ENCODE results near the gene GNAI3. TPM values are rescaled to one million over a fixed set of nuclear protein-coding genes. Genes with fewer than 3 reads are reported as not detected.

Gene GNAI3
- total RNA-seq, 4 donors from 2014 or later = 7.4 to 9.8 (median 8.3) TPM

- ATAC-seq (ENCODE audit: low FRiP score) = no peak
- no peak for TF ChIP-seq CTCF (IDR thresholded peaks at IDR 0.05)
Measured at GRCh38 chr1:109503935-109504334, 44.5 kb upstream of the GNAI3 start.

GRCh38 chr1:109504974-109505373 lies 43.4 kb upstream of the GNAI3 start:
- no peak for TF ChIP-seq CTCF (IDR thresholded peaks at IDR 0.05)
- ATAC-seq (ENCODE audit: low FRiP score) (no peak), DNase-seq (ENCODE audit: low spot score) (no peak)

More at GRCh38 chr1:109503935-109504334, 44.5 kb upstream of the GNAI3 start:
- no peak for DNase-seq (ENCODE audit: low spot score)

- no peak for TF ChIP-seq CTCF (IDR thresholded peaks at IDR 0.05)
- no peak for ATAC-seq (ENCODE audit: low FRiP score)
- no peak for DNase-seq (ENCODE audit: low spot score)
Measured at GRCh38 chr1:109508001-109508872, 40.2 kb upstream of the GNAI3 start.

- TF ChIP-seq CTCF (IDR thresholded peaks at IDR 0.05) = no peak
- ATAC-seq (ENCODE audit: low FRiP score) (no peak), DNase-seq (ENCODE audit: low spot score) (no peak)
Measured at GRCh38 chr1:109508873-109509175, 39.6 kb upstream of the GNAI3 start.

- peak; percentile 81 for ATAC-seq (ENCODE audit: low FRiP score)
- DNase-seq (ENCODE audit: low spot score) = no peak
- TF ChIP-seq CTCF (IDR thresholded peaks at IDR 0.05) = no peak
Measured at GRCh38 chr1:109509176-109510134, 39.0 kb upstream of the GNAI3 start, which contains the start of gene AMIGO1. Gene AMIGO1, minus strand, starts transcription at chr1:109509727. Its CDS starts 815 bp downstream, at chr1:109508912.

GRCh38 chr1:109513110-109513710 lies 35.2 kb upstream of the GNAI3 start:
- TF ChIP-seq CTCF (IDR thresholded peaks at IDR 0.05) = no peak
- ATAC-seq (ENCODE audit: low FRiP score) = no peak

More at GRCh38 chr1:109513110-109513710, 35.2 kb upstream of the GNAI3 start:
- no peak for DNase-seq (ENCODE audit: low spot score)
